DOHH2 (cell line): ENCODE data around the gene UBAP1L.

Experiments used
- H3F3A ChIP-seq: fragments of 200-600 bp; sonication (generic), shearing (Covaris generic); 2 replicates; pipeline ENCODE4 v1.6.0; 2016; ENCODE audit warnings: antibody characterized with exemption, mild to moderate bottlenecking; ENCODE audit not compliant: control insufficient read depth, insufficient read depth
- H3K27ac ChIP-seq: fragments of 200-600 bp; sonication (generic); 2 replicates; pipeline ENCODE4 v1.5.1; 2014; ENCODE audit warnings: low read depth, mild to moderate bottlenecking, low read length, moderate library complexity
- H3K27me3 ChIP-seq: fragments of 200-600 bp; sonication (generic); 2 replicates; pipeline ENCODE4 v1.6.1; 2014; ENCODE audit warnings: mild to moderate bottlenecking, low read length, mixed read lengths; ENCODE audit not compliant: control insufficient read depth
- H3K36me3 ChIP-seq: fragments of 200-600 bp; sonication (generic); 2 replicates; pipeline ENCODE4 v1.6.1; 2014; ENCODE audit warnings: mild to moderate bottlenecking, low read length, moderate library complexity, mixed read lengths; ENCODE audit not compliant: control insufficient read depth
- H3K4me1 ChIP-seq: fragments of 200-600 bp; sonication (generic); 2 replicates; pipeline ENCODE4 v1.6.1; 2014; ENCODE audit warnings: mild to moderate bottlenecking, low read length, mixed read lengths; ENCODE audit not compliant: control insufficient read depth
- H3K4me2 ChIP-seq: fragments of 200-600 bp; sonication (generic); 2 replicates; pipeline ENCODE4 v1.6.0; 2014; ENCODE audit warnings: mild to moderate bottlenecking, low read length, moderate library complexity
- H3K4me3 ChIP-seq: fragments of 200-600 bp; sonication (generic); 2 replicates; pipeline ENCODE4 v1.5.1; 2014; ENCODE audit warnings: mild to moderate bottlenecking, low read length, mixed read lengths
- H3K79me2 ChIP-seq: fragments of 200-600 bp; sonication (generic); 2 replicates; pipeline ENCODE4 v1.6.1; 2014; ENCODE audit warnings: mild to moderate bottlenecking, low read length, mixed read lengths; ENCODE audit not compliant: control insufficient read depth
- H3K9me2 ChIP-seq: fragments of 200-600 bp; sonication (generic); replicated peaks from 2 replicates; pipeline ENCODE4 v1.6.1; 2014; ENCODE audit warnings: mild to moderate bottlenecking, low read length, mixed read lengths; ENCODE audit not compliant: control insufficient read depth
- H3K9me3 ChIP-seq: fragments of 200-600 bp; sonication (generic); 2 replicates; pipeline ENCODE4 v1.6.1; 2014; ENCODE audit warnings: antibody characterized with exemption, low read length, mixed read lengths; ENCODE audit not compliant: control insufficient read depth, insufficient read depth
- H4K20me1 ChIP-seq: fragments of 200-600 bp; sonication (generic); 2 replicates; pipeline ENCODE4 v1.6.0; 2014; ENCODE audit warnings: low read depth, mild to moderate bottlenecking, antibody characterized with exemption, low read length, moderate library complexity; ENCODE audit not compliant: control insufficient read depth, insufficient read depth
- CTCF ChIP-seq: fragments of 200-600 bp; sonication (generic); IDR thresholded peaks from one replicate; pipeline ENCODE4 v1.5.1; 2014; ENCODE audit warnings: antibody characterized with exemption, mild to moderate bottlenecking, low read depth, low read length; ENCODE audit not compliant: poor library complexity, severe bottlenecking
- EZH2phosphoT487 ChIP-seq: fragments of 200-600 bp; sonication (generic); IDR thresholded peaks from 2 replicates; pipeline ENCODE4 v1.6.1; 2017; ENCODE audit warnings: borderline replicate concordance, mild to moderate bottlenecking, antibody characterized with exemption, low read length, moderate library complexity, mixed read lengths

The UBAP1L gene

GRCh38 chr15:65062061-65062460, 52.9 kb downstream of the UBAP1L start:
- H3K4me3 ChIP-seq, result no peak overlapping the region
- H3F3A ChIP-seq, result no peaks in the 10 kb centered on the region
- no peak overlapping the region for H3K4me2 ChIP-seq
- peaks cover 16% of the 10 kb centered on the region for H3K27me3 ChIP-seq
- H3K9me2 ChIP-seq, result no peaks in the 10 kb centered on the region
- H3K27ac ChIP-seq, result no peak overlapping the region
- TF ChIP-seq CTCF (no peak), EZH2phosphoT487 (no peak)
- H3K79me2 ChIP-seq, result no peaks in the 10 kb centered on the region
- H3K4me1 ChIP-seq, result no peaks in the 10 kb centered on the region
- no peaks in the 10 kb centered on the region for H4K20me1 ChIP-seq
- H3K36me3 ChIP-seq, result no peaks in the 10 kb centered on the region
- no peaks in the 10 kb centered on the region for H3K9me3 ChIP-seq

- Histone ChIP-seq H3K9me2 (no peaks in the 10 kb centered on the region), H3K36me3 (no peaks in the 10 kb centered on the region), H3K79me2 (no peaks in the 10 kb centered on the region), H3K27me3 (peaks cover 12% of the 10 kb centered on the region), H3K4me2 (no peak overlapping the region), H3F3A (no peaks in the 10 kb centered on the region), H4K20me1 (no peaks in the 10 kb centered on the region), H3K4me1 (no peaks in the 10 kb centered on the region), H3K27ac (no peak overlapping the region), H3K4me3 (no peak overlapping the region), H3K9me3 (no peaks in the 10 kb centered on the region)
- TF ChIP-seq EZH2phosphoT487 (no peak), CTCF (no peak)
Observed at GRCh38 chr15:65060641-65061397, 54.2 kb downstream of the UBAP1L start.

- H3K9me2 ChIP-seq, result no peaks in the 10 kb centered on the region
- no peak for TF ChIP-seq EZH2phosphoT487
- TF ChIP-seq CTCF, result no peak
- H3K9me3 ChIP-seq, result no peaks in the 10 kb centered on the region
- no peak overlapping the region for H3K27ac ChIP-seq
- no peaks in the 10 kb centered on the region for H4K20me1 ChIP-seq
- H3K4me1 ChIP-seq, result no peaks in the 10 kb centered on the region
- no peaks in the 10 kb centered on the region for H3K79me2 ChIP-seq
- no peak overlapping the region for H3K4me3 ChIP-seq
- H3F3A ChIP-seq, result no peaks in the 10 kb centered on the region
- no peak overlapping the region for H3K4me2 ChIP-seq
- peaks cover 5% of the 10 kb centered on the region for H3K27me3 ChIP-seq
- H3K36me3 ChIP-seq, result no peaks in the 10 kb centered on the region
Observed at GRCh38 chr15:65059931-65060596, 54.9 kb downstream of the UBAP1L start.
